GM12873 (cell line): ENCODE results near the gene MUC2.

ENCODE experiments used
- TF ChIP-seq, protein P1 (sequence below): IDR thresholded peaks from 2 replicates; pipeline ENCODE4 v1.5.1; 2012; ENCODE audit warnings: low read depth, mild to moderate bottlenecking, moderate library complexity, low read length, control low read depth; ENCODE audit not compliant: insufficient read depth; ENCODE audit errors: missing control alignments

MUC2 gene

DNA sequence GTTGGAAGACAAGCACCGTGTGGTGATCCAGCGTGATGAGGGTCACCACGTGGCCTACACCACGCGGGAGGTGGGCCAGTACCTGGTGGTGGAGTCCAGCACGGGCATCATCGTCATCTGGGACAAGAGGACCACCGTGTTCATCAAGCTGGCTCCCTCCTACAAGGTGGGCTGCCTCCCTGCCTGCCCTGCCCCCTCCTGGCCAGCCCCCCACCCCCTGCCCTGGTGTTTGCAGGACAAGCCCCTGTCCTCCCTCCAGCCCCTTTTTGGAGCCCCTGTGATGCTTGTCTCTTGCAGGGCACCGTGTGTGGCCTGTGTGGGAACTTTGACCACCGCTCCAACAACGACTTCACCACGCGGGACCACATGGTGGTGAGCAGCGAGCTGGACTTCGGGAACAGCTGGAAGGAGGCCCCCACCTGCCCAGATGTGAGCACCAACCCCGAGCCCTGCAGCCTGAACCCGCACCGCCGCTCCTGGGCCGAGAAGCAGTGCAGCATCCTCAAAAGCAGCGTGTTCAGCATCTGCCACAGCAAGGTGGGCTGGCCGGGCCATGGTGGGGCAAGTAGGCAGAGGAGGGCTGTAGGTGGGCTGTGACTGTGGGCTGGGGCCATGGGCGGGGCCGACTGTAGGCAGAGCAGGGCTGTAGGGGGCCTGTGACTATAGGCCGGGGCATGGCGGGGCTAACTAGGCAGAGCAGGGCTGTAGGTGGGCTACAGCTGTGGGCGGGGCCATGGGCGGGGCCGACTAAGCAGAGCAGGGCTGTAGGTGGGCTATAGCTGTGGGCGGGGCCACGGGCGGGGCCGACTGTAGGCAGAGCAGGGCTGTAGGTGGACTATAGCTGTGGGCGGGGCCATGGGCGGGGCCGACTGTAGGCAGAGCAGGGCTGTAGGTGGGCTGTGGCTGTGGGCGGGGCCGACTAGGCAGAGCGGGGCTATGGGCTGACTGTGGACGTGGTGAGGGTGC, 13.6 kb downstream of the MUC2 start:
- TF ChIP-seq, protein P1, sequence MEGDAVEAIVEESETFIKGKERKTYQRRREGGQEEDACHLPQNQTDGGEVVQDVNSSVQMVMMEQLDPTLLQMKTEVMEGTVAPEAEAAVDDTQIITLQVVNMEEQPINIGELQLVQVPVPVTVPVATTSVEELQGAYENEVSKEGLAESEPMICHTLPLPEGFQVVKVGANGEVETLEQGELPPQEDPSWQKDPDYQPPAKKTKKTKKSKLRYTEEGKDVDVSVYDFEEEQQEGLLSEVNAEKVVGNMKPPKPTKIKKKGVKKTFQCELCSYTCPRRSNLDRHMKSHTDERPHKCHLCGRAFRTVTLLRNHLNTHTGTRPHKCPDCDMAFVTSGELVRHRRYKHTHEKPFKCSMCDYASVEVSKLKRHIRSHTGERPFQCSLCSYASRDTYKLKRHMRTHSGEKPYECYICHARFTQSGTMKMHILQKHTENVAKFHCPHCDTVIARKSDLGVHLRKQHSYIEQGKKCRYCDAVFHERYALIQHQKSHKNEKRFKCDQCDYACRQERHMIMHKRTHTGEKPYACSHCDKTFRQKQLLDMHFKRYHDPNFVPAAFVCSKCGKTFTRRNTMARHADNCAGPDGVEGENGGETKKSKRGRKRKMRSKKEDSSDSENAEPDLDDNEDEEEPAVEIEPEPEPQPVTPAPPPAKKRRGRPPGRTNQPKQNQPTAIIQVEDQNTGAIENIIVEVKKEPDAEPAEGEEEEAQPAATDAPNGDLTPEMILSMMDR, result no peak

DNA sequence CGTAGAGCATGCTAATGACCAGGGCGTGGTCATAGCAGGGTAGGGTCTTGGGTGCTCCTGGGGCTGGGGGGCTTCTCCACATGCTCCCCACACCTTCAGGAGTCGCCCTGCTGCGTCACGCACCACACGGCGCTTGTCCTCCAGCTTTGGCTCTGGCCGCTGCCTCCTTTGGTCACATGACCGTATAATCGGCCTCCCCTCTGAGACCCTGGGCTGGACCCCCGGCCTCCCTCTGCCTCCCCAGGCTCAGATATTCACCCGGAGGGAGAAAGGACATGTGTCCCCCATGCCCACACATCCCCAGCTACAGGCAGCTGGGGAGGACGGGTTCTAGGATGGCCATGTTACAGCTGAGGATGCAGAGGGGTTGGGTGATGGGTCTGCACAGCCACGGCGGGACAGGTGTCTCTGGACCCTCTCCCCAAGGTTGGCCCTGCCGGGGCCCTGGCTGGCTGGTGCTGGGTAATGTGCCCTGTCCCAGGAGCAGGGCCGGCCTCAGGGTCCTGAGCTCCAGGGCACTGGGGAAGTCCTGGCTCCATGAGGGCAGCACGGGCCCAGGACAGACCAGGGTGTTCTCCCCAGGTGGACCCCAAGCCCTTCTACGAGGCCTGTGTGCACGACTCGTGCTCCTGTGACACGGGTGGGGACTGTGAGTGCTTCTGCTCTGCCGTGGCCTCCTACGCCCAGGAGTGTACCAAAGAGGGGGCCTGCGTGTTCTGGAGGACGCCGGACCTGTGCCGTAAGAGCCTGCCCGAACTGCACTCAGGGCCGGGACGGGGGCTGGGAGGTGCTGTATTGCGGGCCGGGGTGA, 14.5 kb downstream of the MUC2 start:
- TF ChIP-seq, protein P1, result no peak

DNA sequence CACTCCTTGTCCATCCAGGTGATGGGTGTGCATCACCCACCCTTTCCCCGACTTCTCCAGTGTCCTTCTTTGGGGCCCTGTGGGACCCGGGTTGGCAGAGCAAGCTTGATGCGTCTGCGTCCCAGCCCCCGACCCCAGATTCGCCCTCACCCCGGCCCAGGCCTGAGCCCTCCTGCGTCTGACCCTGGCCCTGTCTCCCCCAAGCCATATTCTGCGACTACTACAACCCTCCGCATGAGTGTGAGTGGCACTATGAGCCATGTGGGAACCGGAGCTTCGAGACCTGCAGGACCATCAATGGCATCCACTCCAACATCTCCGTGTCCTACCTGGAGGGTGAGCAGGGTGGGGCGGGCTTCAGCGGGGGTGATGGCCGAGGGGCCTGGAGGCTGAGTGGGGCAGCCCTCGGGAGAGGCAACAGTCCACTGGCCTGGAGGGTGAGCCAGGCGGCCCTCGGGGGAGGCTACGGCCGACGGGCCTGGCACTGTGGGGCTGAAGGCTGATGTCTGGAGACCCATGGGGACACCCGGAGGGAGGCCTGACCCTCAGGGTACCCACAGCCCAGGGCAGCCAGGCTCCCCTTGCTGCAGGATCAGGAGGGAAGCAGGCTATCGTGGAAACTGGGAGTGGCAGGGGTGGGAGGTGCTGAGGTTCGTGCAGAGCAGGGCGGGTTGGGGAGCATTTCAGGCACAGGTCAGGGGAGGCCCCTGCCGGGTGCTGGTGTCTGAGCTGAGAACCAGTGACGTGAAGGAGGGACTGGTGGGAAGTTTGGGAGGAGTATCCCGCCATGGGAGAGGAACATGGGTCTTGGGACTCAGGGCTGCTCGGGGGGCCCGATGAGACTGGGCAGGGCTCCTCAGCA, 15.3 kb downstream of the MUC2 start:
- TF ChIP-seq, protein P1, result no peak

DNA sequence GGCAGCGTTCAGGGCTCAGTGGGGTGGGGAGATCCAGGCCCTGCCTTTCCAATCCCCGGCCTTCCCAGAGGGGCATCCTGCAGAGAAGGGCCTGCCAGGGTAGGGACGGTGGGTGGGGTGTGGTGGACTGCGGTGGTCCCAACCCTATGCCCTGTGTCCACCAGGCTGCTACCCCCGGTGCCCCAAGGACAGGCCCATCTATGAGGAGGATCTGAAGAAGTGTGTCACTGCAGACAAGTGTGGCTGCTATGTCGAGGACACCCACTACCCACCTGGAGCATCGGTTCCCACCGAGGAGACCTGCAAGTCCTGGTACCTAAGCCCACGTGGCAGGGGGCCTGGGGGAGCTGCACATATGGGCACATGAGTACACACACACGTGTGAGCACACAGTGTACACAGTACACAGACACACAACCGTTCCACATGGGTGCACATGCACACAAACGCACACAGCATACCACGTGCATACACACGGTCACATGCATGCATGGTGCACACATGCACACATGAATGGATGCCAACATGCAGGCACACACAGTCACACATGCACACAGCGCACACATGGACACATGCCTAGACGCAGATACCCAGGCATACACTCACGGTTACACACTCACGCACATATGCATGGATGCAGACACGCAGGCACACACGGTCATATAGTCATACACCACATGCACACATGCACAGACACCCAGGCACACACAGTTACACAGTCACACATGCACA, 16.1 kb downstream of the MUC2 start:
- TF ChIP-seq, protein P1, result no peak

DNA sequence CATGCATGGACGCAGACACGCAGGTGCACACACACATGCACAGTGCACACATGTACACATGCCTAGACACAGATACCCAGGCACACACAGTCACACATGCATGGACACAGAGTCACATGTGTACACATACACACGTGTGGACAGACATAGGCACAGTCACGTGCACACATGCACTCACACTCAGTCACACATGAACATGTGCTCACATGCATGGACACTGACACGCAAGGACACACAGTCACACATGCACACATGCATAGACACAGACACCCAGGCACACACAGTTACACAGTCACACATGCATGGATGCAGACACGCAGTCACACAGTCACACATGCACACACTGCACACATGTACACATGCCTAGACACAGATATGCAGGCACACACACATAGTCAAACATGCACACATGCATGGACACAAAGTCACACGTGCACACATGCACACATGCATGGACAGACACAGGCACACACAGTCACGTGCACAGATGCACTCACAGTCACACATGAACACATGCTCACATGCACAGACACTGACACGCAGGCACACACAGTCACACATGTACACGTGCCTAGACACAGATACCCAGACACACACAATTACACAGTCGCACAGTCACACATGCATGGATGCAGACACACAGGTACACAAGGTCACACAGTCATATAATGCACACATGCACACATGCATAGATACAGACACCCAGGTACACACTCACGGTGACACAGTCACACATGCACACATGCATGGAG, 16.8 kb downstream of the MUC2 start:
- TF ChIP-seq, protein P1, result no peak

DNA sequence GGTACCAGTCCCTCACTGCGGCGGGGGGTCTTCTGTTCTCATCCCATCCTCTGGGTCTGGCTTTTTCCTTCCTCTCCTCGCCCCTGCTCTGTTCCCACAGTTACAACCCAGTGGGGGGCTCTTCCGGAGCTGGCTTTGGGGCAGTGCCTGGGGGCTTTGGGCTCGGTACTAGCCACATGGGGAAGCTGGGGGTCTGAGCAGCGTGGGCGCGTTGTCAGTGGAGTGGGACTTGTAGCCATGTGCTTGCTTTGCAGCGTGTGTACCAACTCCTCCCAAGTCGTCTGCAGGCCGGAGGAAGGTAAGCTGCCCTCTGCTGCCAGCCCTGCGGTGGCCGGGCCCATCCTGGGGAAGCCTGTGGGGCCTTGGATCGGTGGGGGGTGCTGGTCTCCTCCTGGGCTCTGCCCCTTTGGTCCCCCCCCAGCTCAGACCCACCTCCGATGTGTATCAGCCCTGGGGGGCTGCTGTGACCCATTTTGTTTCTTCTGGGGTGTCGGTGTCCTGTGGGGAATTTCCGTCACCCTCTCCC, 17.5 kb downstream of the MUC2 start:
- TF ChIP-seq, protein P1, result no peak
